OCI-LY3 (cell line): Measurements from ENCODE around the gene PPP1R36.

Experiments
- CTCF ChIP-seq: fragments of 200-600, 300-600 bp; sonication (generic); IDR thresholded peaks from 2 replicates; pipeline ENCODE4 v1.5.1; 2014; ENCODE audit warnings: antibody characterized with exemption, low read length, low read depth
- EZH2phosphoT487 ChIP-seq: fragments of 200-600 bp; shearing (Covaris generic); IDR thresholded peaks from 2 replicates; pipeline ENCODE4 v1.6.1; 2018; ENCODE audit warnings: antibody characterized with exemption, mixed run types, low read depth

DNA sequence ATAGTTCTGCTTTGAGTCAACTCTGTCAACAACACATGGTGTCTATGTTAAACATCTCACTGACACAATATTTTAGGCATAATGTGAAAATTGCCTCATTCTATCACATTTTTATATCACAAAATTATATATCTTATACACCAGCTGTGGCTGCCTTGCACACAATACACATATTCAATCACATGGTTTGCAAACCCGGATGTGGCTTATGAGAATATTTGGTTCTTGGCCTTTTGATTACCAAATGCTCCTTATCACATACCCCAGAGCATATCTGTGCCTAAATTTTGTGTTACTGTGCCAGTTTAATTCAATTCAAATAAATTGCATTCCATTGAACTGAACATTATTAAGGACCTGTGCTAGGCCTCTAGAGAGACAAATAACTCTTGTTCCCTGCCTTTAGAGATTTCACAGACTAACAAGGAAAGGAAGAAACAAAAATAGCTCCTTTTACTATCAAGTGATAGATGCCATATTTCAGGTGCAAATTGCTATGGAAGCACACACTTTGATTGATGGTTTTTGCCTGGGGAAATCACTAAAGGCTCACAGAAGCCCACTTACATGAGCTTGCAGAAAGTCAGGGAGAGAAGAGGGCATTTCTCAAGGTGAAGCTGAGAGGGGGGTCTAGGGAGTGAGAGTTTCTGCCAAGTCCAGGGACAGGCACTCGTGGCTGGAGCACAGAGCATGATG is 63.4 kb downstream of the PPP1R36 start:
- TF ChIP-seq CTCF (no peak), EZH2phosphoT487 (no peak)
